ENCODE results near the gene PRKAR1A.

DNA sequence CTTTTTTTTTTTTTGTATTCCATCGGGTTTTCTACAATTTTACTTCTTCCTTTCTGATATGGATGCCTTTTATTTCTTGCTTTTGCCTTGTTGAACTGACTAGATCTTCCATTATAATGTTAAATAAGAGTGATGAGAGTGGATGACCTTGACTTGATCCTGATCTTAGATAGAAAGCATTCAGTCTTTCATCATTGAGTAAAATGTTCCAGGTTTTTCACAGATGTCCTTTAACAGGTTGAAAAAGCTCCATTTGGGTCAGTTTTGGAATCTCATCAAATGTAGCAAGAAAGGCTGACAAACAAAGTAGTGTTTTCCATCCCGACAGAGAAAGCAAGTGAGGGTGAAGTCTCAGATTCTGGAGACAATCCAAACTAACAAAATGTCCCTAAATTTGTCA lies 27.8 kb upstream of the PRKAR1A start:
- TF ChIP-seq FOXK2 (IDR thresholded peaks at IDR 0.05), result no peak
- TF ChIP-seq ARNT (IDR thresholded peaks at IDR 0.05), result no peak
- TF ChIP-seq TARDBP (IDR thresholded peaks at IDR 0.05), result no peak
- TF ChIP-seq L3MBTL2 (conservative IDR thresholded peaks at IDR 0.05), result no peak
- TF ChIP-seq BHLHE40 (IDR thresholded peaks at IDR 0.05; ENCODE audit: borderline replicate concordance), result no peak
- no peak for TF ChIP-seq CTBP1 (IDR thresholded peaks at IDR 0.05; ENCODE audit: borderline replicate concordance)
- TF ChIP-seq SP1 (IDR thresholded peaks at IDR 0.05), result no peak
- TF ChIP-seq FOXM1 (IDR thresholded peaks at IDR 0.05; ENCODE audit: borderline replicate concordance), result no peak
- TF ChIP-seq, protein P1, sequence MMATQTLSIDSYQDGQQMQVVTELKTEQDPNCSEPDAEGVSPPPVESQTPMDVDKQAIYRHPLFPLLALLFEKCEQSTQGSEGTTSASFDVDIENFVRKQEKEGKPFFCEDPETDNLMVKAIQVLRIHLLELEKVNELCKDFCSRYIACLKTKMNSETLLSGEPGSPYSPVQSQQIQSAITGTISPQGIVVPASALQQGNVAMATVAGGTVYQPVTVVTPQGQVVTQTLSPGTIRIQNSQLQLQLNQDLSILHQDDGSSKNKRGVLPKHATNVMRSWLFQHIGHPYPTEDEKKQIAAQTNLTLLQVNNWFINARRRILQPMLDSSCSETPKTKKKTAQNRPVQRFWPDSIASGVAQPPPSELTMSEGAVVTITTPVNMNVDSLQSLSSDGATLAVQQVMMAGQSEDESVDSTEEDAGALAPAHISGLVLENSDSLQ (IDR thresholded peaks at IDR 0.05), result no peak
- no peak for TF ChIP-seq FOXA1 (IDR thresholded peaks at IDR 0.05)
- no peak for TF ChIP-seq HDGF (IDR thresholded peaks at IDR 0.05; ENCODE audit: borderline replicate concordance)
- no peak for TF ChIP-seq LEF1 (IDR thresholded peaks at IDR 0.05; ENCODE audit: borderline replicate concordance)
- TF ChIP-seq ZNF384 (IDR thresholded peaks at IDR 0.05), result no peak
